ENCODE measurements around the gene SH2D2A. TPM values are rescaled to one million over a fixed set of nuclear protein-coding genes. Genes with fewer than 3 reads are reported as not detected.
A peak's percentile ranks its signal among the peaks of the same experiment; 100 is the strongest.

SH2D2A gene
- total RNA-seq, 1 donor from 2014 or later, result not detected

GRCh38 chr1:156813750-156814570 lies 2.7 kb downstream of the SH2D2A start:
- H3K27ac Mint-ChIP-seq (ENCODE audit: unreplicated experiment), result no peak overlapping the region
- peaks cover 15% of the 10 kb centered on the region for H3K27me3 Mint-ChIP-seq (ENCODE audit: low read depth)
- H3K36me3 Mint-ChIP-seq (ENCODE audit: low read depth), result no peaks in the 10 kb centered on the region
- peak; percentile 79 for TF ChIP-seq CTCF (IDR thresholded peaks at IDR 0.05)
- H3K4me3 Mint-ChIP-seq (ENCODE audit: unreplicated experiment), result peak overlapping the region; percentile 49
- H3K4me1 Mint-ChIP-seq (ENCODE audit: low read depth), result peaks cover 21% of the 10 kb centered on the region
- no peaks in the 10 kb centered on the region for H3K9me3 Mint-ChIP-seq (ENCODE audit: low read depth)
- no peak for DNase-seq (ENCODE audit: low spot score)

GRCh38 chr1:156813298-156813697 lies 3.4 kb downstream of the SH2D2A start:
- Mint-ChIP-seq H3K4me3 (ENCODE audit: unreplicated experiment) (peak overlapping the region; percentile 22), H3K27ac (ENCODE audit: unreplicated experiment) (no peak overlapping the region)

GRCh38 chr1:156812293-156812990 lies 4.2 kb downstream of the SH2D2A start:
- Mint-ChIP-seq H3K36me3 (ENCODE audit: low read depth) (no peaks in the 10 kb centered on the region), H3K4me3 (ENCODE audit: unreplicated experiment) (no peak overlapping the region), H3K4me1 (ENCODE audit: low read depth) (peaks cover 21% of the 10 kb centered on the region), H3K27me3 (ENCODE audit: low read depth) (peaks cover 14% of the 10 kb centered on the region), H3K9me3 (ENCODE audit: low read depth) (no peaks in the 10 kb centered on the region), H3K27ac (ENCODE audit: unreplicated experiment) (no peak overlapping the region)
- no peak for TF ChIP-seq CTCF (IDR thresholded peaks at IDR 0.05)
- DNase-seq (ENCODE audit: low spot score), result no peak

More at GRCh38 chr1:156813298-156813697, 3.4 kb downstream of the SH2D2A start:
- peaks cover 14% of the 10 kb centered on the region for H3K27me3 Mint-ChIP-seq (ENCODE audit: low read depth)
- no peaks in the 10 kb centered on the region for H3K36me3 Mint-ChIP-seq (ENCODE audit: low read depth)
- TF ChIP-seq CTCF (IDR thresholded peaks at IDR 0.05), result no peak
- no peaks in the 10 kb centered on the region for H3K9me3 Mint-ChIP-seq (ENCODE audit: low read depth)
- H3K4me1 Mint-ChIP-seq (ENCODE audit: low read depth), result peaks cover 21% of the 10 kb centered on the region
- no peak for DNase-seq (ENCODE audit: low spot score)

GRCh38 chr1:156811168-156811567 lies 5.5 kb downstream of the SH2D2A start:
- Mint-ChIP-seq H3K27me3 (ENCODE audit: low read depth) (peaks cover 14% of the 10 kb centered on the region), H3K27ac (ENCODE audit: unreplicated experiment) (no peak overlapping the region), H3K4me1 (ENCODE audit: low read depth) (peaks cover 21% of the 10 kb centered on the region), H3K4me3 (ENCODE audit: unreplicated experiment) (no peak overlapping the region), H3K36me3 (ENCODE audit: low read depth) (no peaks in the 10 kb centered on the region), H3K9me3 (ENCODE audit: low read depth) (no peaks in the 10 kb centered on the region)
- DNase-seq (ENCODE audit: low spot score), result no peak
- TF ChIP-seq CTCF (IDR thresholded peaks at IDR 0.05), result no peak

- no peaks in the 10 kb centered on the region for H3K36me3 Mint-ChIP-seq (ENCODE audit: low read depth)
- no peak for TF ChIP-seq CTCF (IDR thresholded peaks at IDR 0.05)
- H3K4me3 Mint-ChIP-seq (ENCODE audit: unreplicated experiment), result no peak overlapping the region
- peaks cover 14% of the 10 kb centered on the region for H3K27me3 Mint-ChIP-seq (ENCODE audit: low read depth)
- H3K9me3 Mint-ChIP-seq (ENCODE audit: low read depth), result no peaks in the 10 kb centered on the region
- peaks cover 15% of the 10 kb centered on the region for H3K4me1 Mint-ChIP-seq (ENCODE audit: low read depth)
- no peak overlapping the region for H3K27ac Mint-ChIP-seq (ENCODE audit: unreplicated experiment)
- DNase-seq (ENCODE audit: low spot score), result no peak
Observed at GRCh38 chr1:156809711-156810366, 6.8 kb downstream of the SH2D2A start.
